GM23338 (cell line): ENCODE measurements around the gene AGMAT.

Experiments
- CREB1 ChIP-seq: fragments of 250-450 bp; sonication (Bioruptor Pico); IDR thresholded peaks from 2 replicates; pipeline ENCODE4 v1.5.0; 2020; ENCODE audit warnings: low read depth, mild to moderate bottlenecking, moderate library complexity
- EZH2 ChIP-seq: fragments of 200-600 bp; sonication (generic); IDR thresholded peaks from one replicate; pipeline ENCODE4 v1.8.0; 2017; ENCODE audit warnings: antibody characterized with exemption, mild to moderate bottlenecking, low read depth; ENCODE audit not compliant: unreplicated experiment
- POLR2AphosphoS5 ChIP-seq: IDR thresholded peaks from 2 replicates; pipeline ENCODE4 v1.6.1; 2016; ENCODE audit warnings: antibody characterized with exemption, low read depth
- ZNF114 ChIP-seq: fragments of 250-450 bp; sonication (Bioruptor Pico); IDR thresholded peaks from 2 replicates; pipeline ENCODE4 v1.5.0; 2020; ENCODE audit warnings: mild to moderate bottlenecking, moderate library complexity
- ZNF331 ChIP-seq: fragments of 250-450 bp; sonication (Bioruptor Pico); IDR thresholded peaks from 2 replicates; pipeline ENCODE4 v1.5.0; 2020; ENCODE audit warnings: low read depth, mild to moderate bottlenecking, moderate library complexity
- TF ChIP-seq, protein P1 (sequence below), 2 experiments: fragments of 200-600 bp in 1 of 2; sonication (generic) in 1 of 2; conservative IDR thresholded peaks; 2 replicates each; pipeline versions ENCODE4 v1.5.1 to v1.6.1; 2016 to 2017; ENCODE audit warnings: antibody characterized with exemption in 2 of 2, low read depth in 2 of 2, mild to moderate bottlenecking in 2 of 2, moderate library complexity in 1 of 2
- TF ChIP-seq, protein P2 (sequence below): fragments of 250-450 bp; sonication (Bioruptor Pico); IDR thresholded peaks from 2 replicates; pipeline ENCODE4 v1.5.0; 2020; ENCODE audit warnings: mild to moderate bottlenecking, moderate library complexity
- TF ChIP-seq, protein P3 (sequence below): IDR thresholded peaks from one replicate; pipeline ENCODE4 v1.6.1; 2018; ENCODE audit warnings: antibody characterized with exemption; ENCODE audit not compliant: unreplicated experiment
- TF ChIP-seq, protein P4 (sequence below): IDR thresholded peaks from 2 replicates; pipeline ENCODE4 v1.6.1; 2016; ENCODE audit warnings: antibody characterized with exemption

DNA sequence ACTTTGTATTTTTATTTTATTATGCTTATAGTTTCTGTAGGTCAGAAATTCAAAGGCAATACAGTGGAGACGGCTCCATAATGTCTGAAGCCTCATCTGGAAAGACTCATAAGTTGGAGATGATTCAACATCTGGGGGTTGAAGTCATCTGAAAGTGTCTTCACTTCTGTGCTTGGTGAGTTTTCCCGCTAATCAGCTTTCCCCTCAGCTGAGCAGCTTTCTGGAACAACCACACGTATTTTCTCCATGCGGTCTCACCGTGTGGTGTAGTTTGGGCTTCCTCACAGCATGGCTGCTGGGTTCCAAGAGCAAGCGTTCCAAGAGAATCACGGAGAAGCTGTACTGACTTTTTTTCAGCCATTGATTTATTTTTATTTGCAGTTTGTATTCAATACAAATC, 24.8 kb upstream of the AGMAT start:
- TF ChIP-seq, protein P1, sequence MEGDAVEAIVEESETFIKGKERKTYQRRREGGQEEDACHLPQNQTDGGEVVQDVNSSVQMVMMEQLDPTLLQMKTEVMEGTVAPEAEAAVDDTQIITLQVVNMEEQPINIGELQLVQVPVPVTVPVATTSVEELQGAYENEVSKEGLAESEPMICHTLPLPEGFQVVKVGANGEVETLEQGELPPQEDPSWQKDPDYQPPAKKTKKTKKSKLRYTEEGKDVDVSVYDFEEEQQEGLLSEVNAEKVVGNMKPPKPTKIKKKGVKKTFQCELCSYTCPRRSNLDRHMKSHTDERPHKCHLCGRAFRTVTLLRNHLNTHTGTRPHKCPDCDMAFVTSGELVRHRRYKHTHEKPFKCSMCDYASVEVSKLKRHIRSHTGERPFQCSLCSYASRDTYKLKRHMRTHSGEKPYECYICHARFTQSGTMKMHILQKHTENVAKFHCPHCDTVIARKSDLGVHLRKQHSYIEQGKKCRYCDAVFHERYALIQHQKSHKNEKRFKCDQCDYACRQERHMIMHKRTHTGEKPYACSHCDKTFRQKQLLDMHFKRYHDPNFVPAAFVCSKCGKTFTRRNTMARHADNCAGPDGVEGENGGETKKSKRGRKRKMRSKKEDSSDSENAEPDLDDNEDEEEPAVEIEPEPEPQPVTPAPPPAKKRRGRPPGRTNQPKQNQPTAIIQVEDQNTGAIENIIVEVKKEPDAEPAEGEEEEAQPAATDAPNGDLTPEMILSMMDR (conservative IDR thresholded peaks at IDR 0.05; ENCODE audit: low read depth in 2 of 2): no peak
- TF ChIP-seq, protein P2, sequence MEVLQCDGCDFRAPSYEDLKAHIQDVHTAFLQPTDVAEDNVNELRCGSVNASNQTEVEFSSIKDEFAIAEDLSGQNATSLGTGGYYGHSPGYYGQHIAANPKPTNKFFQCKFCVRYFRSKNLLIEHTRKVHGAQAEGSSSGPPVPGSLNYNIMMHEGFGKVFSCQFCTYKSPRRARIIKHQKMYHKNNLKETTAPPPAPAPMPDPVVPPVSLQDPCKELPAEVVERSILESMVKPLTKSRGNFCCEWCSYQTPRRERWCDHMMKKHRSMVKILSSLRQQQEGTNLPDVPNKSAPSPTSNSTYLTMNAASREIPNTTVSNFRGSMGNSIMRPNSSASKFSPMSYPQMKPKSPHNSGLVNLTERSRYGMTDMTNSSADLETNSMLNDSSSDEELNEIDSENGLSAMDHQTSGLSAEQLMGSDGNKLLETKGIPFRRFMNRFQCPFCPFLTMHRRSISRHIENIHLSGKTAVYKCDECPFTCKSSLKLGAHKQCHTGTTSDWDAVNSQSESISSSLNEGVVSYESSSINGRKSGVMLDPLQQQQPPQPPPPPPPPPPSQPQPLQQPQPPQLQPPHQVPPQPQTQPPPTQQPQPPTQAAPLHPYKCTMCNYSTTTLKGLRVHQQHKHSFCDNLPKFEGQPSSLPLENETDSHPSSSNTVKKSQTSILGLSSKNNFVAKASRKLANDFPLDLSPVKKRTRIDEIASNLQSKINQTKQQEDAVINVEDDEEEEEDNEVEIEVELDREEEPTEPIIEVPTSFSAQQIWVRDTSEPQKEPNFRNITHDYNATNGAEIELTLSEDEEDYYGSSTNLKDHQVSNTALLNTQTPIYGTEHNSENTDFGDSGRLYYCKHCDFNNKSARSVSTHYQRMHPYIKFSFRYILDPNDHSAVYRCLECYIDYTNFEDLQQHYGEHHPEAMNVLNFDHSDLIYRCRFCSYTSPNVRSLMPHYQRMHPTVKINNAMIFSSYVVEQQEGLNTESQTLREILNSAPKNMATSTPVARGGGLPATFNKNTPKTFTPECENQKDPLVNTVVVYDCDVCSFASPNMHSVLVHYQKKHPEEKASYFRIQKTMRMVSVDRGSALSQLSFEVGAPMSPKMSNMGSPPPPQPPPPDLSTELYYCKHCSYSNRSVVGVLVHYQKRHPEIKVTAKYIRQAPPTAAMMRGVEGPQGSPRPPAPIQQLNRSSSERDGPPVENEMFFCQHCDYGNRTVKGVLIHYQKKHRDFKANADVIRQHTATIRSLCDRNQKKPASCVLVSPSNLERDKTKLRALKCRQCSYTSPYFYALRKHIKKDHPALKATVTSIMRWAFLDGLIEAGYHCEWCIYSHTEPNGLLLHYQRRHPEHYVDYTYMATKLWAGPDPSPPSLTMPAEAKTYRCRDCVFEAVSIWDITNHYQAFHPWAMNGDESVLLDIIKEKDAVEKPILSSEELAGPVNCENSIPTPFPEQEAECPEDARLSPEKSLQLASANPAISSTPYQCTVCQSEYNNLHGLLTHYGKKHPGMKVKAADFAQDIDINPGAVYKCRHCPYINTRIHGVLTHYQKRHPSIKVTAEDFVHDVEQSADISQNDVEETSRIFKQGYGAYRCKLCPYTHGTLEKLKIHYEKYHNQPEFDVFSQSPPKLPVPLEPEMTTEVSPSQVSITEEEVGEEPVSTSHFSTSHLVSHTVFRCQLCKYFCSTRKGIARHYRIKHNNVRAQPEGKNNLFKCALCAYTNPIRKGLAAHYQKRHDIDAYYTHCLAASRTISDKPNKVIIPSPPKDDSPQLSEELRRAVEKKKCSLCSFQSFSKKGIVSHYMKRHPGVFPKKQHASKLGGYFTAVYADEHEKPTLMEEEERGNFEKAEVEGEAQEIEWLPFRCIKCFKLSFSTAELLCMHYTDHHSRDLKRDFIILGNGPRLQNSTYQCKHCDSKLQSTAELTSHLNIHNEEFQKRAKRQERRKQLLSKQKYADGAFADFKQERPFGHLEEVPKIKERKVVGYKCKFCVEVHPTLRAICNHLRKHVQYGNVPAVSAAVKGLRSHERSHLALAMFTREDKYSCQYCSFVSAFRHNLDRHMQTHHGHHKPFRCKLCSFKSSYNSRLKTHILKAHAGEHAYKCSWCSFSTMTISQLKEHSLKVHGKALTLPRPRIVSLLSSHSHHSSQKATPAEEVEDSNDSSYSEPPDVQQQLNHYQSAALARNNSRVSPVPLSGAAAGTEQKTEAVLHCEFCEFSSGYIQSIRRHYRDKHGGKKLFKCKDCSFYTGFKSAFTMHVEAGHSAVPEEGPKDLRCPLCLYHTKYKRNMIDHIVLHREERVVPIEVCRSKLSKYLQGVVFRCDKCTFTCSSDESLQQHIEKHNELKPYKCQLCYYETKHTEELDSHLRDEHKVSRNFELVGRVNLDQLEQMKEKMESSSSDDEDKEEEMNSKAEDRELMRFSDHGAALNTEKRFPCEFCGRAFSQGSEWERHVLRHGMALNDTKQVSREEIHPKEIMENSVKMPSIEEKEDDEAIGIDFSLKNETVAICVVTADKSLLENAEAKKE (CRISPR knock-in tag): no peak
- TF ChIP-seq EZH2 (no peak), CREB1 (CRISPR knock-in tag) (no peak), POLR2AphosphoS5 (no peak), ZNF114 (CRISPR knock-in tag) (no peak), ZNF331 (CRISPR knock-in tag) (no peak)
- TF ChIP-seq, protein P3, sequence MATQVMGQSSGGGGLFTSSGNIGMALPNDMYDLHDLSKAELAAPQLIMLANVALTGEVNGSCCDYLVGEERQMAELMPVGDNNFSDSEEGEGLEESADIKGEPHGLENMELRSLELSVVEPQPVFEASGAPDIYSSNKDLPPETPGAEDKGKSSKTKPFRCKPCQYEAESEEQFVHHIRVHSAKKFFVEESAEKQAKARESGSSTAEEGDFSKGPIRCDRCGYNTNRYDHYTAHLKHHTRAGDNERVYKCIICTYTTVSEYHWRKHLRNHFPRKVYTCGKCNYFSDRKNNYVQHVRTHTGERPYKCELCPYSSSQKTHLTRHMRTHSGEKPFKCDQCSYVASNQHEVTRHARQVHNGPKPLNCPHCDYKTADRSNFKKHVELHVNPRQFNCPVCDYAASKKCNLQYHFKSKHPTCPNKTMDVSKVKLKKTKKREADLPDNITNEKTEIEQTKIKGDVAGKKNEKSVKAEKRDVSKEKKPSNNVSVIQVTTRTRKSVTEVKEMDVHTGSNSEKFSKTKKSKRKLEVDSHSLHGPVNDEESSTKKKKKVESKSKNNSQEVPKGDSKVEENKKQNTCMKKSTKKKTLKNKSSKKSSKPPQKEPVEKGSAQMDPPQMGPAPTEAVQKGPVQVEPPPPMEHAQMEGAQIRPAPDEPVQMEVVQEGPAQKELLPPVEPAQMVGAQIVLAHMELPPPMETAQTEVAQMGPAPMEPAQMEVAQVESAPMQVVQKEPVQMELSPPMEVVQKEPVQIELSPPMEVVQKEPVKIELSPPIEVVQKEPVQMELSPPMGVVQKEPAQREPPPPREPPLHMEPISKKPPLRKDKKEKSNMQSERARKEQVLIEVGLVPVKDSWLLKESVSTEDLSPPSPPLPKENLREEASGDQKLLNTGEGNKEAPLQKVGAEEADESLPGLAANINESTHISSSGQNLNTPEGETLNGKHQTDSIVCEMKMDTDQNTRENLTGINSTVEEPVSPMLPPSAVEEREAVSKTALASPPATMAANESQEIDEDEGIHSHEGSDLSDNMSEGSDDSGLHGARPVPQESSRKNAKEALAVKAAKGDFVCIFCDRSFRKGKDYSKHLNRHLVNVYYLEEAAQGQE: no peak
- TF ChIP-seq, protein P4, sequence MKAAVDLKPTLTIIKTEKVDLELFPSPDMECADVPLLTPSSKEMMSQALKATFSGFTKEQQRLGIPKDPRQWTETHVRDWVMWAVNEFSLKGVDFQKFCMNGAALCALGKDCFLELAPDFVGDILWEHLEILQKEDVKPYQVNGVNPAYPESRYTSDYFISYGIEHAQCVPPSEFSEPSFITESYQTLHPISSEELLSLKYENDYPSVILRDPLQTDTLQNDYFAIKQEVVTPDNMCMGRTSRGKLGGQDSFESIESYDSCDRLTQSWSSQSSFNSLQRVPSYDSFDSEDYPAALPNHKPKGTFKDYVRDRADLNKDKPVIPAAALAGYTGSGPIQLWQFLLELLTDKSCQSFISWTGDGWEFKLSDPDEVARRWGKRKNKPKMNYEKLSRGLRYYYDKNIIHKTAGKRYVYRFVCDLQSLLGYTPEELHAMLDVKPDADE: no peak
